HG02623 (cell line): Measurements from ENCODE around the gene CAT.

Source experiments
- ATAC-seq: cut with Tn5 transposase; IDR thresholded peaks from one replicate; pipeline ENCODE4 v1.9.1; 2021; ENCODE audit warnings: moderate library complexity; ENCODE audit not compliant: unreplicated experiment

CAT gene

DNA sequence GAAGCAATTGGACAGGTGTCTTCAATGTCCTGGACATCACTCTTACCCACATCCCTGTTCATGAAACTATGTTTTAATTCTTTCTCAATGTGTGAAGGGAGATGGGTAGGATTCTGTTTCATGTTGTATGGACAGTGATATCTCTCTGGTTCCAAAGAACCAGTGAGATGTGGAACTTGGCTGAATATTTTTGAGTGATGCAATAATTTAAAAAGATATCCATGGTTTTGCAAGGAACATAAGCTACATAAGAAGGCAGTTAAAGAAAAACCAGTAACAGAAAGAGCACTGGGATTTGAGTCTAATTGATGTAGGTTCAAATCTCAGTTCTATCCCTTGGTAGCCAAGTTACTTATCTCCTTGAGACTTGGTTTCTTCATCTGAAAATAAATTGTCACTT lies 82.5 kb downstream of the CAT start:
- ATAC-seq = no peak
